IMR-90 (cell line): Measurements from ENCODE around the gene RALGAPB. TPM values are rescaled to one million over a fixed set of nuclear protein-coding genes. Genes with fewer than 3 reads are reported as not detected.

Source experiments
- ATAC-seq: fragments of 200-7000 bp; cut with Tn5 transposase; 2 replicates; pipeline ENCODE4 v1.9.1; 2020; ENCODE audit warnings: low read depth, mild to moderate bottlenecking, moderate library complexity
- BruUV-seq: library from RNA; stranded (reverse); fragments of 400-500 nt; replicated peaks from 2 replicates; lab custom pipeline; 2021; lab: Mats Ljungman, UMichigan
- CTCF ChIA-PET: fragments of 300-600 bp; formaldehyde crosslinking; extraction: SDS; loops from one replicate; lab custom pipeline; 2021; ENCODE audit warnings: antibody characterized with exemption; lab: Yijun Ruan, JAX
- POLR2A ChIA-PET: fragments of 300-600 bp; sonication (Branson Sonifier 250); formaldehyde crosslinking; loops from one replicate; lab custom pipeline; 2022; ENCODE audit warnings: antibody characterized with exemption; ENCODE audit not compliant: unreplicated experiment; lab: Charles Lee
- DNase-seq: peaks from one replicate; pipeline ENCODE4 v3.0.0; 2013
- H2AFZ ChIP-seq: replicated peaks from 2 replicates; pipeline ENCODE3; 2013; ENCODE audit warnings: low read length, mild to moderate bottlenecking; ENCODE audit not compliant: poor library complexity
- H2AK5ac ChIP-seq: 2 replicates; pipeline ENCODE4 v1.6.1; 2013; ENCODE audit warnings: low read depth, low read length, inconsistent platforms
- H2AK9ac ChIP-seq: replicated peaks from 2 replicates; pipeline ENCODE3; 2013; ENCODE audit warnings: mild to moderate bottlenecking, low read depth, low read length, moderate library complexity; ENCODE audit not compliant: poor library complexity
- H2BK120ac ChIP-seq: 2 replicates; pipeline ENCODE4 v1.6.1; 2013; ENCODE audit warnings: low read depth, low read length, inconsistent platforms
- H2BK15ac ChIP-seq: 3 replicates; pipeline ENCODE4 v1.6.1; 2013; ENCODE audit warnings: low read depth, low read length, inconsistent platforms
- H2BK20ac ChIP-seq: 2 replicates; pipeline ENCODE4 v1.6.1; 2013; ENCODE audit warnings: low read depth, mild to moderate bottlenecking, inconsistent platforms, low read length, moderate library complexity
- H2BK5ac ChIP-seq: 2 replicates; pipeline ENCODE4 v1.6.1; 2013; ENCODE audit warnings: mild to moderate bottlenecking, low read depth, low read length, inconsistent platforms; ENCODE audit not compliant: poor library complexity, severe bottlenecking
- H3K14ac ChIP-seq: replicated peaks from 2 replicates; pipeline ENCODE4 v1.6.1; 2013; ENCODE audit warnings: low read depth, low read length, inconsistent platforms
- H3K18ac ChIP-seq: 2 replicates; pipeline ENCODE4 v1.6.1; 2013; ENCODE audit warnings: low read depth, low read length, control low read depth
- H3K23ac ChIP-seq: 2 replicates; pipeline ENCODE4 v1.6.1; 2013; ENCODE audit warnings: low read depth, low read length, inconsistent platforms
- H3K27ac ChIP-seq: 2 replicates; pipeline ENCODE4 v1.5.1; 2013; ENCODE audit warnings: mild to moderate bottlenecking, control low read depth, low read length; ENCODE audit not compliant: insufficient read depth
- H3K27me3 ChIP-seq: 2 replicates; pipeline ENCODE4 v1.6.1; 2013; ENCODE audit warnings: low read length; ENCODE audit not compliant: control insufficient read depth, insufficient read depth
- H3K36me3 ChIP-seq: 2 replicates; pipeline ENCODE4 v1.6.1; 2013; ENCODE audit warnings: low read length, mixed read lengths; ENCODE audit not compliant: control insufficient read depth, insufficient read depth
- H3K4ac ChIP-seq: 2 replicates; pipeline ENCODE4 v1.6.1; 2013; ENCODE audit warnings: low read depth, low read length, inconsistent platforms
- H3K4me1 ChIP-seq: 2 replicates; pipeline ENCODE4 v1.6.1; 2013; ENCODE audit warnings: low read length, mixed read lengths; ENCODE audit not compliant: control insufficient read depth, insufficient read depth
- H3K4me2 ChIP-seq: 2 replicates; pipeline ENCODE4 v1.6.1; 2013; ENCODE audit warnings: low read depth, mild to moderate bottlenecking, control low read depth, low read length, moderate library complexity
- H3K4me3 ChIP-seq: 2 replicates; pipeline ENCODE4 v1.5.1; 2013; ENCODE audit warnings: low read depth, mild to moderate bottlenecking, control low read depth, low read length, moderate library complexity; ENCODE audit not compliant: insufficient read depth
- H3K56ac ChIP-seq: 2 replicates; pipeline ENCODE4 v1.6.1; 2013; ENCODE audit warnings: low read length, inconsistent platforms; ENCODE audit not compliant: insufficient read depth; ENCODE audit errors: extremely low read depth
- H3K79me1 ChIP-seq, 2 experiments: 2 replicates each; pipeline ENCODE4 v1.6.1; 2013; ENCODE audit warnings: low read length in 2 of 2, inconsistent platforms in 1 of 2, low read depth in 1 of 2
- H3K9ac ChIP-seq: 2 replicates; pipeline ENCODE4 v1.6.1; 2013; ENCODE audit warnings: low read depth, low read length, control low read depth
- H3K9me1 ChIP-seq: 2 replicates; pipeline ENCODE4 v1.6.1; 2013; ENCODE audit warnings: low read length, inconsistent platforms; ENCODE audit not compliant: insufficient read depth
- H3K9me3 ChIP-seq: 2 replicates; pipeline ENCODE4 v1.6.1; 2013; ENCODE audit warnings: low read length; ENCODE audit not compliant: control insufficient read depth, insufficient read depth
- H4K20me1 ChIP-seq: 2 replicates; pipeline ENCODE4 v1.6.1; 2013; ENCODE audit warnings: low read length, inconsistent platforms; ENCODE audit not compliant: insufficient read depth
- H4K5ac ChIP-seq: 2 replicates; pipeline ENCODE4 v1.6.1; 2013; ENCODE audit warnings: mild to moderate bottlenecking, low read depth, low read length, control low read depth
- H4K8ac ChIP-seq, 2 experiments: 2 replicates each; pipeline ENCODE4 v1.6.1; 2013; ENCODE audit warnings: low read depth in 2 of 2, low read length in 2 of 2, control low read depth in 1 of 2, inconsistent platforms in 1 of 2
- H4K91ac ChIP-seq: 2 replicates; pipeline ENCODE4 v1.6.1; 2013; ENCODE audit warnings: low read depth, low read length, inconsistent platforms; ENCODE audit not compliant: insufficient read depth
- MXI1 ChIP-seq: IDR thresholded peaks from 2 replicates; pipeline ENCODE4 v1.6.1; 2012; ENCODE audit warnings: low read depth, mild to moderate bottlenecking, low read length, moderate library complexity, borderline replicate concordance
- RCOR1 ChIP-seq: IDR thresholded peaks from 2 replicates; pipeline ENCODE4 v1.6.1; 2012; ENCODE audit warnings: mild to moderate bottlenecking, low read length, improper control_type of control experiment; ENCODE audit not compliant: insufficient replicate concordance
- RFX5 ChIP-seq: IDR thresholded peaks from 2 replicates; pipeline ENCODE4 v1.8.0; 2012; ENCODE audit warnings: low read depth, mild to moderate bottlenecking, low read length, moderate library complexity
- SMC3 ChIP-seq: fragments of 150-350 bp; IDR thresholded peaks from 2 replicates; pipeline ENCODE4 v1.6.1; 2016; ENCODE audit warnings: low read depth, mild to moderate bottlenecking, antibody characterized with exemption, low read length, moderate library complexity
- WGBS, 2 experiments: methylation state at CpG; one replicate each; pipeline versions ENCODE4 v1.1.5 to v1.1.7; 2013; ENCODE audit warnings: missing lambda C conversion rate in 2 of 2; ENCODE audit not compliant: insufficient read length in 1 of 2; ENCODE audit errors: extremely low coverage in 2 of 2; 5-methylcytosine and 5-hydroxymethylcytosine counted together
- dilution Hi-C: fragments of 300-500 bp; cut with HindIII; formaldehyde crosslinking; loops from one replicate; pipeline ENCODE4 v1.14.3; 2018; ENCODE audit warnings: low sequenced_read_pairs; ENCODE audit not compliant: unreplicated experiment
- in situ Hi-C: fragments of 300-500 bp; cut with MboI; formaldehyde crosslinking; loops from 3 replicates; pipeline ENCODE4 v1.14.3; 2019; ENCODE audit warnings: low sequenced_read_pairs, inconsistent platforms, mixed read lengths
- intact Hi-C: fragments of 100-400 bp; cut with micrococcal nuclease; formaldehyde crosslinking; loops from 2 replicates; pipeline ENCODE4 v1.10.0; 2022
- polyA plus RNA-seq, 3 experiments: library from polyadenylated mRNA; depleted of rRNA; stranded (reverse); fragments of >200 nt; gene quantifications; 2 replicates each; pipeline ENCODE4 v1.2.3, GENCODE V29; 2012; ENCODE audit warnings: low replicate concordance in 1 of 3
- total RNA-seq: library from RNA; depleted of rRNA; stranded (reverse); fragments of >200 nt; gene quantifications from 2 replicates; pipeline ENCODE4 v1.2.3, GENCODE V29; 2012

Gene RALGAPB
- total and polyA plus RNA-seq, 2 of the 4 experiments (the other 2 are of a cell fraction) = 12.7 to 30.3 TPM

GRCh38 chr20:38453941-38454340 lies 18.7 kb upstream of the RALGAPB start:
- no peak overlapping the region for H2BK20ac ChIP-seq
- H3K9me1 ChIP-seq = peaks cover 12% of the 10 kb centered on the region; the same call in 1 of the 2 replicates
- dilution Hi-C loops = no loop called here
- no peak for ATAC-seq
- H3K9ac ChIP-seq = no peak overlapping the region
- H4K91ac ChIP-seq = no peak overlapping the region
- H3K18ac ChIP-seq = no peak overlapping the region
- no peak overlapping the region for H2AFZ ChIP-seq
- H3K4ac ChIP-seq = no peak overlapping the region
- no peak overlapping the region for H3K27ac ChIP-seq
- ChIA-PET CTCF (no interaction called here), POLR2A (interaction anchor here (1.0 kb wide), 1 partner anchor 19 kb away, joined by 4 read pairs; the partner anchor contains the start of gene SNHG17)
- no peak for DNase-seq
- H4K8ac ChIP-seq = no peak overlapping the region
- H3K36me3 ChIP-seq = peaks cover 17% of the 10 kb centered on the region
- H4K5ac ChIP-seq = no peak overlapping the region
- WGBS, 2 experiments = no CpG with 5 or more reads among the region's 2 CpGs
- no TSS peak for BruUV-seq
- intact Hi-C loops = no loop called here
- H2BK5ac ChIP-seq = no peak overlapping the region
- H2BK15ac ChIP-seq = no peak overlapping the region
- peaks cover 2% of the 10 kb centered on the region; the same call in 1 of the 2 replicates for H3K4me1 ChIP-seq
- no peak overlapping the region for H3K4me3 ChIP-seq
- no peak overlapping the region for H2AK5ac ChIP-seq
- in situ Hi-C loops = loop anchor here (25.0 kb wide), 1 partner anchor 283 kb away; the partner anchor contains the start of gene ACTR5
- no peaks in the 10 kb centered on the region; the same call in 1 of the 2 replicates for H3K27me3 ChIP-seq
- no peaks in the 10 kb centered on the region for H4K20me1 ChIP-seq
- H2AK9ac ChIP-seq = no peak overlapping the region
- no peaks in the 10 kb centered on the region for H3K9me3 ChIP-seq
- no peak overlapping the region for H2BK120ac ChIP-seq
- H3K56ac ChIP-seq = no peak overlapping the region
- TF ChIP-seq RCOR1 = no peak
- no peak for TF ChIP-seq SMC3
- no peak for TF ChIP-seq MXI1
- TF ChIP-seq RFX5 = no peak
- H3K4me2 ChIP-seq = no peak overlapping the region
- no peak overlapping the region for H3K14ac ChIP-seq
- no peak overlapping the region for H3K23ac ChIP-seq
- peaks cover 0 to 22% of the 10 kb centered on the region in 2 experiments; a peak in 1 of 4 replicates for H3K79me1 ChIP-seq
